K562 (cell line): ENCODE results near the gene MTPN. TPM values are rescaled to one million over a fixed set of nuclear protein-coding genes. Genes with fewer than 3 reads are reported as not detected.

Experiments used
- ATAC-seq: fragments of 200-7000 bp; cut with Tn5 transposase; 3 replicates; pipeline ENCODE4 v1.9.1; 2020; ENCODE audit warnings: moderate library complexity
- BruUV-seq: library from RNA; stranded (reverse); fragments of 400-500 nt; replicated peaks from 2 replicates; lab custom pipeline; 2021; lab: Mats Ljungman, UMichigan
- CTCF ChIA-PET: fragments of 300-600 bp; formaldehyde crosslinking; extraction: SDS; loops from one replicate; lab custom pipeline; 2021; ENCODE audit warnings: low intra/inter-chr PET ratio; lab: Yijun Ruan, JAX
- POLR2A ChIA-PET: fragments of 300-600, 350-650 bp; sonication (Branson Sonifier 250); formaldehyde crosslinking; extraction: SDS; loops from one replicate; lab custom pipeline; 2021; ENCODE audit warnings: antibody characterized with exemption, inconsistent platforms; lab: Yijun Ruan, JAX
- DNase-seq, 4 experiments: peaks; one replicate each; pipeline versions ENCODE4 v3.0.0 to v3.0.0-alpha.2; 2011 to 2018; ENCODE audit warnings: low spot score in 3 of 4, mixed read lengths in 3 of 4; ENCODE audit errors: extremely low read depth in 1 of 4
- FAIRE-seq: peaks from 2 replicates; lab custom pipeline; 2011; peaks lifted over from hg19 to GRCh38; lab: Jason Lieb, UNC
- H2AFZ ChIP-seq: 2 replicates; pipeline ENCODE4 v1.6.0; 2011; ENCODE audit warnings: low read depth, low read length, control low read depth, inconsistent platforms
- H3K27ac ChIP-seq: fragments of 200-600 bp; 3 replicates; pipeline ENCODE4 v1.8.0; 2011; ENCODE audit warnings: low read depth, mild to moderate bottlenecking, control low read depth, inconsistent platforms, low read length, moderate library complexity, mixed read lengths; ENCODE audit errors: extremely low read depth
- H3K27me3 ChIP-seq, 2 experiments: fragments of 300-600 bp in 1 of 2; 2 replicates in 1 of 2; 3 replicates in 1 of 2; pipeline versions ENCODE4 v1.6.0 to v1.8.0; 2011; ENCODE audit warnings: inconsistent platforms in 2 of 2, low read length in 2 of 2, mild to moderate bottlenecking in 1 of 2, mixed read lengths in 1 of 2, moderate library complexity in 1 of 2; ENCODE audit not compliant: control insufficient read depth in 2 of 2, insufficient read depth in 2 of 2
- H3K36me3 ChIP-seq: fragments of 300-600 bp; 3 replicates; pipeline ENCODE4 v1.8.0; 2011; ENCODE audit warnings: mild to moderate bottlenecking, low read length, inconsistent platforms; ENCODE audit not compliant: control insufficient read depth, insufficient read depth
- H3K4me1 ChIP-seq, 2 experiments: fragments of 200-600 bp in 1 of 2; replicated peaks in 1 of 2; 2 replicates in 1 of 2; 3 replicates in 1 of 2; pipeline versions ENCODE4 v1.5.1 to v1.8.0; 2011; ENCODE audit warnings: inconsistent platforms in 2 of 2, low read length in 2 of 2, mild to moderate bottlenecking in 1 of 2, mixed read lengths in 1 of 2, moderate library complexity in 1 of 2; ENCODE audit not compliant: control insufficient read depth in 2 of 2, insufficient read depth in 2 of 2
- H3K4me2 ChIP-seq: 2 replicates; pipeline ENCODE4 v1.6.1; 2011; ENCODE audit warnings: low read length, control low read depth, inconsistent platforms, mixed read lengths; ENCODE audit not compliant: insufficient read depth
- H3K4me3 ChIP-seq: fragments of 200-600 bp; sonication (generic), shearing (Covaris generic); 2 replicates; pipeline ENCODE4 v1.5.1; 2016; ENCODE audit warnings: control low read depth, inconsistent platforms
- H3K79me2 ChIP-seq: fragments of 200-600 bp; 3 replicates; pipeline ENCODE4 v1.8.0; 2011; ENCODE audit warnings: low read length, inconsistent platforms; ENCODE audit not compliant: control insufficient read depth, insufficient read depth
- H3K9ac ChIP-seq, 2 experiments: 2 replicates each; pipeline versions ENCODE4 v1.6.0 to v1.6.1; 2011; ENCODE audit warnings: low read depth in 2 of 2, low read length in 2 of 2, control low read depth in 1 of 2, inconsistent platforms in 1 of 2, mild to moderate bottlenecking in 1 of 2, mixed read lengths in 1 of 2; ENCODE audit not compliant: insufficient read depth in 1 of 2
- H3K9me1 ChIP-seq: one replicate; pipeline ENCODE4 v1.6.0; 2011; ENCODE audit warnings: inconsistent platforms, mild to moderate bottlenecking, low read length, moderate library complexity; ENCODE audit not compliant: control insufficient read depth, insufficient read depth
- H3K9me3 ChIP-seq: replicated peaks from 2 replicates; pipeline ENCODE4 v1.5.1; 2011; ENCODE audit warnings: low read depth, low read length, inconsistent platforms; ENCODE audit not compliant: control insufficient read depth, insufficient read depth
- H4K20me1 ChIP-seq: replicated peaks from 2 replicates; pipeline ENCODE4 v1.6.1; 2011; ENCODE audit warnings: low read length, inconsistent platforms, mixed read lengths; ENCODE audit not compliant: control insufficient read depth, insufficient read depth
- CEBPG ChIP-seq, 3 experiments: fragments of 200-800 bp in 1 of 3; sonication (Bioruptor generic) in 1 of 3; sonication (generic) in 1 of 3; formaldehyde crosslinking in 1 of 3; IDR thresholded peaks in 2 of 3; conservative IDR thresholded peaks in 1 of 3; 2 replicates each; pipeline versions ENCODE4 v1.6.1 to v1.8.0; 2016 to 2022; ENCODE audit warnings: missing compliant biosample characterization in 2 of 3, missing genetic modification characterization in 2 of 3, mild to moderate bottlenecking in 1 of 3, missing genetic modification reagents in 1 of 3
- ELF4 ChIP-seq: fragments of 450-650 bp; formaldehyde crosslinking; IDR thresholded peaks from 2 replicates; pipeline ENCODE4 v1.4.0; 2022; ENCODE audit warnings: missing genetic modification characterization
- HLTF ChIP-seq: fragments of 450-650 bp; IDR thresholded peaks from 2 replicates; pipeline ENCODE4 v1.6.1; 2016
- NCOR1 ChIP-seq: fragments of 450-650 bp; IDR thresholded peaks from 2 replicates; pipeline ENCODE4 v1.6.1; 2016; ENCODE audit warnings: mild to moderate bottlenecking, moderate library complexity
- PHF21A ChIP-seq: fragments of 450-650 bp; IDR thresholded peaks from 2 replicates; pipeline ENCODE4 v1.6.1; 2017; ENCODE audit warnings: low read depth, borderline replicate concordance
- SPI1 ChIP-seq: IDR thresholded peaks from 2 replicates; pipeline ENCODE4 v1.6.1; 2011; ENCODE audit warnings: low read depth, low read length, control low read depth, borderline replicate concordance
- WGBS: fragments of 100-300 bp; shearing (Covaris generic); methylation state at CpG from one replicate; pipeline ENCODE4 v1.1.6; 2016; ENCODE audit warnings: low coverage, mixed read lengths; ENCODE audit not compliant: insufficient coverage; ENCODE audit errors: missing lambda C conversion rate; 5-methylcytosine and 5-hydroxymethylcytosine counted together
- in situ Hi-C: fragments of 300-500 bp; cut with MboI; formaldehyde crosslinking; loops from 4 replicates; pipeline ENCODE4 v1.15.0; 2018; ENCODE audit warnings: inconsistent platforms, mixed read lengths
- intact Hi-C: fragments of 100-400 bp; cut with micrococcal nuclease; formaldehyde crosslinking; loops from 2 replicates; pipeline ENCODE4 v1.14.2; 2022
- polyA plus RNA-seq, 8 experiments: library from polyadenylated mRNA; depleted of rRNA in 4 of 8; stranded (reverse) in 5 of 8; unstranded in 3 of 8; fragments of >200 nt; fragmentation: Nextera tagmentation in 2 of 8; fragmentation: Illumina TruSeq in 1 of 8; extraction: Ambion mirVana in 2 of 8; extraction: Trizol in 1 of 8; gene quantifications; 2 replicates each; pipeline versions ENCODE4 v1.2.1 to v1.2.3, GENCODE V29; 2011 to 2014; ENCODE audit warnings: inconsistent platforms in 1 of 8, missing spikeins in 1 of 8
- total RNA-seq, 7 experiments: library from RNA; depleted of rRNA in 6 of 7; stranded (reverse); fragments of >200 nt in 6 of 7; fragmentation: Illumina TruSeq in 2 of 7; extraction: Trizol in 2 of 7; gene quantifications; 2 replicates each; pipeline versions ENCODE4 v1.2.1 to v1.2.3, GENCODE V29; 2011 to 2021; ENCODE audit warnings: low replicate concordance in 1 of 7
- TF ChIP-seq, protein P1 (sequence below): sonication (generic); formaldehyde crosslinking; IDR thresholded peaks from 2 replicates; pipeline ENCODE4 v1.9.0; 2022; ENCODE audit warnings: mild to moderate bottlenecking, missing genetic modification reagents

MTPN gene
- total and polyA plus RNA-seq, 9 of the 15 experiments (the other 6 are each of a cell fraction or from before 2014, with no cell fraction given): 68.5 to 261 (median 156) TPM

DNA sequence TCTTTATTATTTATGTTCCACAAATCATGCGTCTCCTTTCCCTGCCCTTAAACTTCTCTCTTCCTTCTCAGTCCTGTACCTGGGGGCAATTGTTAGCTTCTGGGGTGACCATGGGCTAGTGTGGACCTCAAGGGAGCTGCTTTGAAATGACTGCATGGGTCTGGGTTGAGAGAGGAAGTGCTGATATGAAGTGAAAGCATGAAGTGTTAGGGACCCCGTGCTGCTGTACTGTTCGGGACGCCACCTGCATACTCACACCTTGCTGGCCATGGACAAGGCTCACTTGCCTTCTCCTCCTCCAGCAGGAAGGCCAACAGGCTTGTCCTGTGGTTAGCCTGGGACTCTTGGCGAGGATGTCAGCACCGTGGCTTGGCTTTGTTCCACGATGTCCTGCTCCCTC lies 56.7 kb downstream of the MTPN start:
- Histone ChIP-seq H3K9ac (no peak overlapping the region), H3K4me1 (peaks cover 8 to 21% of the 10 kb centered on the region in 2 experiments; a peak in 4 of 5 replicates), H2AFZ (no peak overlapping the region), H3K9me1 (no peaks in the 10 kb centered on the region), H3K79me2 (no peaks in the 10 kb centered on the region), H4K20me1 (no peaks in the 10 kb centered on the region), H3K9me3 (0 out of 2 replicates have a peak, but pooled peaks cover 4% of the 10 kb centered on the region), H3K36me3 (no peaks in the 10 kb centered on the region; the same call in 2 of the 3 replicates), H3K27ac (no peak overlapping the region), H3K27me3 (no peaks in the 10 kb centered on the region), H3K4me3 (no peak overlapping the region), H3K4me2 (no peak overlapping the region)
- no TSS peak for BruUV-seq
- FAIRE-seq (no peak), DNase-seq (no peak), ATAC-seq (no peak)
- intact Hi-C loops (loop anchor here (10.0 kb wide), 1 partner anchor 54 kb away; the partner anchor contains the start of gene MTPN), in situ Hi-C loops (no loop called here)
- ChIA-PET POLR2A (interaction anchor here (1.1 to 2.4 kb wide), 3 partner anchors 9 to 12 kb away, joined by 3 to 7 read pairs (median 4); no protein-coding TSS in a partner anchor), CTCF (no interaction called here)
- no peak for TF ChIP-seq HLTF
- 0 out of 2 replicates have a peak, but pooled peaks have one; percentile 14 for TF ChIP-seq SPI1
- no peak for TF ChIP-seq ELF4 (CRISPR knock-in tag)
- TF ChIP-seq PHF21A: no peak
- TF ChIP-seq NCOR1: no peak
- TF ChIP-seq CEBPG (CRISPR knock-in tag; IDR thresholded peaks at IDR 0.05): no peak; the same call in 1 of the 2 replicates
- no peak for TF ChIP-seq CEBPG (tag; conservative IDR thresholded peaks at IDR 0.05 in 1 of 2, IDR thresholded peaks at IDR 0.05 in 1 of 2)
- TF ChIP-seq, protein P1, sequence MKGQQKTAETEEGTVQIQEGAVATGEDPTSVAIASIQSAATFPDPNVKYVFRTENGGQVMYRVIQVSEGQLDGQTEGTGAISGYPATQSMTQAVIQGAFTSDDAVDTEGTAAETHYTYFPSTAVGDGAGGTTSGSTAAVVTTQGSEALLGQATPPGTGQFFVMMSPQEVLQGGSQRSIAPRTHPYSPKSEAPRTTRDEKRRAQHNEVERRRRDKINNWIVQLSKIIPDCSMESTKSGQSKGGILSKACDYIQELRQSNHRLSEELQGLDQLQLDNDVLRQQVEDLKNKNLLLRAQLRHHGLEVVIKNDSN (CRISPR knock-in tag): peak; percentile 18; the same call in 1 of the 2 replicates
- WGBS: 76% methylated on average over 7 of the region's 7 CpGs
